Heart left ventricle (tissue), 16 donors: Measurements from ENCODE around the gene TMEM266. TPM values are rescaled to one million over a fixed set of nuclear protein-coding genes. Genes with fewer than 3 reads are reported as not detected.

Experiments
- ATAC-seq, 4 donors: fragments of 200-7000 bp; cut with Tn5 transposase; one replicate each; pipeline ENCODE4 v1.9.1; 2020 to 2022; ENCODE audit warnings: moderate library complexity in 4 of 4, mild to moderate bottlenecking in 3 of 4, moderate number of reproducible peaks in 1 of 4
- DNase-seq, 5 donors: peaks; one replicate each; pipeline ENCODE4 v3.0.0-alpha.2; 2020
- H3K27ac ChIP-seq, 12 donors: fragments of 200-600 bp; sonication (generic) in 4 of 12; one replicate each; pipeline versions ENCODE4 v1.5.0 to v1.8.0; 2016 to 2022; ENCODE audit warnings: mild to moderate bottlenecking in 2 of 12
- H3K27me3 ChIP-seq, 9 donors: fragments of 200-600 bp; sonication (generic) in 2 of 9; one replicate each; pipeline versions ENCODE4 v1.5.1 to v1.8.0; 2016 to 2022; ENCODE audit warnings: mild to moderate bottlenecking in 3 of 9
- H3K36me3 ChIP-seq, 9 donors: fragments of 200-600 bp; sonication (generic) in 2 of 9; one replicate each; pipeline versions ENCODE4 v1.5.0 to v1.8.0; 2018 to 2022; ENCODE audit warnings: mild to moderate bottlenecking in 2 of 9
- H3K4me1 ChIP-seq, 12 donors: fragments of 200-600 bp; sonication (generic) in 4 of 12; one replicate each; pipeline versions ENCODE4 v1.5.0 to v1.8.0; 2016 to 2022; ENCODE audit warnings: mild to moderate bottlenecking in 3 of 12
- H3K4me3 ChIP-seq, 12 donors: fragments of 200-600 bp; sonication (generic) in 4 of 12; one replicate each; pipeline versions ENCODE4 v1.5.0 to v1.8.0; 2017 to 2022; ENCODE audit warnings: mild to moderate bottlenecking in 9 of 12, moderate library complexity in 4 of 12
- H3K9me3 ChIP-seq, 12 donors: fragments of 200-600 bp; sonication (generic) in 4 of 12; one replicate each; pipeline versions ENCODE4 v1.5.0 to v1.8.0; 2016 to 2022; ENCODE audit warnings: mild to moderate bottlenecking in 1 of 12
- CTCF ChIP-seq, 12 donors: fragments of 200-600 bp; sonication (generic) in 4 of 12; IDR thresholded peaks; one replicate each; pipeline versions ENCODE4 v1.5.0 to v1.8.0; 2018 to 2022; ENCODE audit warnings: antibody characterized with exemption in 12 of 12, mild to moderate bottlenecking in 5 of 12
- POLR2A ChIP-seq, 2 donors: fragments of 450-650 bp; IDR thresholded peaks; one replicate each; pipeline ENCODE4 v1.6.1; 2017; ENCODE audit warnings: antibody characterized with exemption in 2 of 2, mild to moderate bottlenecking in 2 of 2, moderate library complexity in 2 of 2
- WGBS, 4 donors: extraction: QIAGEN DNeasy Blood & Tissue Kit in 2 of 4; methylation state at CpG; one replicate each; pipeline versions ENCODE4 v1.1.5 to v1.1.7; 2013 to 2018; 5-methylcytosine and 5-hydroxymethylcytosine counted together
- intact Hi-C, 10 donors: fragments of 100-400 bp; cut with DNase I; formaldehyde crosslinking; loops; one replicate each; pipeline versions ENCODE4 v1.11.1 to v1.14.2; 2022
- polyA plus RNA-seq, 2 donors: library from polyadenylated mRNA; stranded (reverse); fragments of 200-250 nt; gene quantifications; one replicate each; pipeline ENCODE4 v1.2.3, GENCODE V29; 2013
- total RNA-seq, 9 donors: library from RNA; depleted of rRNA in 2 of 9; stranded (reverse); fragments of >200 nt in 2 of 9; fragmentation: NEBNext Ultra II Directional in 3 of 9; extraction: Animal tissue kit (Norgen Biotek cat#: 25700) in 3 of 9; gene quantifications; one replicate each; pipeline versions ENCODE4 v1.1.0 to v1.2.4, GENCODE V29; 2016 to 2023
- donor health status: ischemic (EF 13 %, LVEDD 7.1; RV severe dilation, severe dysfunction).
- donor health status: healthy with polysubstance abuse.
- donor health status: DM: no; HTN: yes; CAD: no.
- donor health status: DM: no; HTN: no; CAD: no.
- donor health status: ischemic (EF 25% LVEDD 6.9; RV normal size, moderate dysfunction).
- donor health status: ischemic (EF 25% LVEDD 5.7; RV mildly dilated, moderate dysfunction).
- donor health status: healthy.
- donor health status: DM: yes; HTN: yes; CAD: no.
- donor health status: ischemic (EF 35%, LVEDD 5.7; RV mildly dilated, moderate dysfunction).
- donor health status: nonischemic (EF 11% LVEDD 7.7; RV severe dilation, severe dysfunction).
- donor health status: DM: yes; HTN: yes; CAD: no.
- donor health status: PGD.
- donor health status: ischemic (EF 29% LVEDD 5.4; RV normal size, mild dysfunction).
- donor health status: nonischemic (EF 23%, LVEDD 6.1; RV moderate dilation, normal function).

The TMEM266 gene
- total and polyA plus RNA-seq, 11 donors = 0.03 to 0.38 (median 0.28) TPM; not detected in 6

- peak; percentile 4 to 37 (median 22) for ATAC-seq
- Histone ChIP-seq H3K4me3 (no peak overlapping the region), H3K27ac (peak overlapping the region in 9 of 12 donors; percentile 22 to 69 (median 46)), H3K9me3 (no peaks in the 10 kb centered on the region), H3K4me1 (peaks cover 0 to 37% (median 13%) of the 10 kb centered on the region in 12 donors), H3K36me3 (no peaks in the 10 kb centered on the region), H3K27me3 (no peaks in the 10 kb centered on the region)
- intact Hi-C loops = no loop called here
- 75 to 79% (median 77%) methylated on average over 4 to 10 of the region's 10 CpGs for WGBS, 4 donors
- no peak for TF ChIP-seq POLR2A (IDR thresholded peaks at IDR 0.05)
- TF ChIP-seq CTCF (IDR thresholded peaks at IDR 0.05) = no peak
- no peak for DNase-seq
These were observed 103.1 kb downstream of the TMEM266 start for GRCh38 chr15:76162784-76163456.

GRCh38 chr15:76163457-76164295 lies 103.9 kb downstream of the TMEM266 start:
- H3K4me3 ChIP-seq = no peak overlapping the region
- peaks cover 0 to 37% (median 13%) of the 10 kb centered on the region in 12 donors for H3K4me1 ChIP-seq
- no peak for TF ChIP-seq CTCF (IDR thresholded peaks at IDR 0.05)
- TF ChIP-seq POLR2A (IDR thresholded peaks at IDR 0.05) = no peak
- no peaks in the 10 kb centered on the region for H3K27me3 ChIP-seq
- no peaks in the 10 kb centered on the region for H3K9me3 ChIP-seq
- H3K36me3 ChIP-seq = no peaks in the 10 kb centered on the region
- ATAC-seq = peak; percentile 32 to 84 (median 79)
- DNase-seq = peak; percentile 52 to 85 (median 81)
- H3K27ac ChIP-seq = peak overlapping the region in 9 of 12 donors; percentile 22 to 69 (median 46)
- intact Hi-C loops = no loop called here
- 70 to 80% (median 73%) methylated on average over 21 of the region's 21 CpGs for WGBS, 4 donors

- TF ChIP-seq CTCF (IDR thresholded peaks at IDR 0.05) = no peak
- no peak for TF ChIP-seq POLR2A (IDR thresholded peaks at IDR 0.05)
- Histone ChIP-seq H3K27ac (no peak overlapping the region), H3K4me1 (peaks cover 0 to 39% (median 13%) of the 10 kb centered on the region in 12 donors), H3K9me3 (no peaks in the 10 kb centered on the region), H3K4me3 (no peak overlapping the region), H3K27me3 (no peaks in the 10 kb centered on the region), H3K36me3 (no peaks in the 10 kb centered on the region)
- ATAC-seq (no peak), DNase-seq (no peak)
- intact Hi-C loops = no loop called here
- 93 to 99% (median 95%) methylated on average over 1 to 8 of the region's 8 CpGs for WGBS, 4 donors
These were observed 104.8 kb downstream of the TMEM266 start for GRCh38 chr15:76164602-76165001.

- ATAC-seq = no peak
- intact Hi-C loops = no loop called here
- no peak for DNase-seq
- Histone ChIP-seq H3K4me3 (no peak overlapping the region), H3K4me1 (peaks cover 0 to 48% (median 9%) of the 10 kb centered on the region in 12 donors), H3K27ac (no peak overlapping the region), H3K27me3 (no peaks in the 10 kb centered on the region), H3K36me3 (no peaks in the 10 kb centered on the region), H3K9me3 (no peaks in the 10 kb centered on the region)
- WGBS, 4 donors = 92 to 94% (median 93%) methylated on average over 15 of the region's 15 CpGs
- no peak for TF ChIP-seq CTCF (IDR thresholded peaks at IDR 0.05)
- TF ChIP-seq POLR2A (IDR thresholded peaks at IDR 0.05) = no peak
These were observed 106.2 kb downstream of the TMEM266 start for GRCh38 chr15:76165951-76166350.
